ENCODE data around the gene GOLGA8N.

Gene GOLGA8N

DNA sequence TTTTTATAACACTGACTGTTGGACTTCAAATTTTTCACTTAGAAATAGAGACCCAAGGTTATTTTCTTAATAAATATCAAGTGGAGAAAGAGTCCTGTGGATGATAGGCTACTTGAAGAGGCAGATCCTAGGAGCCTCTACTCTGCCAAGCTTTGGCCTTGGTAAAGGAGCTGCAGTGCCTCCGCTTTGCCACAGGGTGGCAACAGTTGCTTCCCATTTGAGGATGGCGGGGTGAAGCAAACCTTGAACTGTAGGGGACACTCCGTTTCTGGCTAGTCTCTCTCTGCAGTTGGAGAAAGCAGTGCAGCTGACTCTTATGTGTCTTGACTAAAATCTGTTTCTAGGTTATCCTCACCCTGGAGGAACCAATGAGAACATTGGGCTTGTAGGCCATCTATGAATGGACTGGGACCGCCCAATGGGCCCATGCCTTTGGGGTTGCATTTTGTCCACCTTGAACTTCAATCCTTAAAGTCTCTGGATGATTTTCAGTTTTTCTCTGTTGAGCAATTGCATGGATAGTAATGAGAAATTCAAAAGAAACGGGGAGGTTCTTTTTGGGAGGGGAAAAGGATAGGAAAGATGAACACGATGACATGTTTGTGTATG, 58.1 kb downstream of the GOLGA8N start:
- DNase-seq (ENCODE audit: low read depth in 2 of 2, low spot score in 1 of 2) = peak in 1 of 2 donors; percentile 6

DNA sequence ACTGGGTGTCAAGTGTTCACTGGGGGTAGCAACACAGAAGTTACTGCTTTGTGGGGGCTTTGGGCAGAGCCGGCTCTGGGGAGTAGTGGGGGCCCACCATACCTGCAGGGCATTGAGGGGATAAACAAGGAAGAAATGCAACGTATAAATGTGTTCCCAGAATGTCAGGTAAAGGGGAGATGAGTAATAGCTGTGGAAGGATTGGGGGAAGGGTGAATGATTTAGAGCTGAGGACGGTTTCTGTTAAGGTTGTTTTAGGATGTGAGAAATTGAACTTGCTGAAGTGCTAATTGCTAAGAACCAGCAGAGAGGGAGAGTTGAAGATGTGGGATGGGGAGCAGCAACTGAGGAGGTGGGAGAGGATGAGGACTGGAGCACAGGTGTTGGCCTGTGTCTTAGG, 58.9 kb downstream of the GOLGA8N start:
- DNase-seq (ENCODE audit: low read depth in 2 of 2, low spot score in 1 of 2) = no peak

DNA sequence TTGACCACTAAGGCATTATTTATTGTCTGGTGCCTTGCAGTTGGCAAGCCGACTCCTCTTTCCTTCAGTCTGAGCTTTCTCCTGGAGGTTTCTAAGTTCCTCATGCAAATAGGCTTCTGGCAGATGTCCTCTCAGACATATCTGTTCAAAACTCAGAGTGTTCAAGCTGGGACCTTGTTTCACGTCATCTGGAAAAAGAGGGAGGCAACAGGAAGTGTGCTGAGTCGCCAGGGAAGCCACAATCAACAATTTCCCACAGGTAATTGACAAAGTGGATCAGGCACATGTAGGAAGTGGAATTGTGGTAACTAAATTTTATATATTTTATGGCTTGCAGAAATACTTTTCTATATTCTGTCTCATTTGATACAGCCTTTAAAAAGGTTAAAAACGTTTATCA, 62.8 kb downstream of the GOLGA8N start:
- no peak for DNase-seq (ENCODE audit: low read depth in 2 of 2, low spot score in 1 of 2)

DNA sequence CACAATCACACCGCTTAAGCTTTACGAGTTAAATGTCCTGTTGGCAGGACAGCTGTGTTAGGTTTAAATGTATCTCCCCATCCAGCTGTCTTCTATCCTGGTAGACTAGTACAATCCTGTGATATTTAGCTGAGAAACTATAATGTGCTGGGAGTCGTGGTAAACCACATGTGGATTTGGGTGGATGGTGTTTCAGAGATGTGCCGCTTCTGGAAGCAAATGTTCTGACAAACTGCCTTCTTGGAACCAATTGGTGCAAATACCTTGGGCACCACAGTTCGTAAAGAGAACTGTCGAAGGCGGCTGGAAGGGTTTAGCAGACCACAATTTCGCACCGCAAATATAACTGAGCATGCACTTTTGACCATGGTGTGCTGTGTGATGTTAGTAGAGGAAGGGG, 63.2 kb downstream of the GOLGA8N start:
- DNase-seq (ENCODE audit: low read depth in 2 of 2, low spot score in 1 of 2) = no peak
